Ovary (tissue), 3 donors: ENCODE measurements around the gene SERPINA5.

ENCODE experiments used
- EP300 ChIP-seq: sonication (generic); formaldehyde crosslinking; IDR thresholded peaks from one replicate; pipeline ENCODE4 v1.6.1; 2017; ENCODE audit warnings: antibody characterized with exemption
- POLR2A ChIP-seq: fragments of 450-650 bp; IDR thresholded peaks from one replicate; pipeline ENCODE4 v1.6.1; 2017; ENCODE audit warnings: antibody characterized with exemption, mild to moderate bottlenecking, moderate library complexity
- TF ChIP-seq, protein P1 (sequence below), 3 donors: fragments of 450-650 bp in 2 of 3; fragments of 200-600 bp in 1 of 3; IDR thresholded peaks; one replicate each; pipeline versions ENCODE4 v1.5.1 to v1.8.0; 2016 to 2022; ENCODE audit warnings: antibody characterized with exemption in 3 of 3, mild to moderate bottlenecking in 1 of 3
- donor health status: DM: no; HTN: no; CAD: no.

DNA sequence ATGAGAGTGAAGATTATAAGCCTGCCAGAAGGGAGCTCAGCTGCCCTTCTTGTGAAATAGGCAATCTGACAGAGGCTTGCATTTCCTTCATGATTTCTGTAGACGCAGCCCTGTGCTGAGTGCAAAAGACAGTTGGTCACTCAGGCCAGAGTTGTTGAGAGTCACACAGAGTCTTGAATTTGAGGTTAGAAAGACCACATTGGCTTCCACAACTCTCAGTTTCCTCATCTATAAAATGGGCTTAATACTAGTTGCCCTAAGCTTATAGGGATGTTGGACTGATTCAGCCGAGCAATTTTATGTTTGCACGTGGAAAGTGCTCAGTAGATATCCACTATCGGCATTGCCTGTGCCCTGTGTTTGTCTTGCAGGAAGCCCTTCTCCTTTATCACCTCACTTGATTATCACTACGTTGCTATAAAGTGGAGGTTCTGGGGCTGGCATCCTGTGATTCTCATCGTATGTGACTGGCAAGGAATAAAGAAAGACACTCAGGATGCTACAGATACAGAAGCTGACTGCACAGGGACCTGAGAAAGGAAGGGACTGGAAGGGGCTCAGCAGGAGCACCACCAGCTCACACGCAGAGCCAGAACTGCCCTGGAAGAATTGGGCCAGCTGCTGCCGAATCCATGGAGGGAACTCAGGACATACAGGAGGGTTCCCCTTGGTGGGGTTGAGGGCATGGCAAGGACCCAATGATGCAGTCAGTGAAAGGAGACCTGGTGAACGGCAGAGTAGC lies 39.8 kb upstream of the SERPINA5 start:
- TF ChIP-seq, protein P1, sequence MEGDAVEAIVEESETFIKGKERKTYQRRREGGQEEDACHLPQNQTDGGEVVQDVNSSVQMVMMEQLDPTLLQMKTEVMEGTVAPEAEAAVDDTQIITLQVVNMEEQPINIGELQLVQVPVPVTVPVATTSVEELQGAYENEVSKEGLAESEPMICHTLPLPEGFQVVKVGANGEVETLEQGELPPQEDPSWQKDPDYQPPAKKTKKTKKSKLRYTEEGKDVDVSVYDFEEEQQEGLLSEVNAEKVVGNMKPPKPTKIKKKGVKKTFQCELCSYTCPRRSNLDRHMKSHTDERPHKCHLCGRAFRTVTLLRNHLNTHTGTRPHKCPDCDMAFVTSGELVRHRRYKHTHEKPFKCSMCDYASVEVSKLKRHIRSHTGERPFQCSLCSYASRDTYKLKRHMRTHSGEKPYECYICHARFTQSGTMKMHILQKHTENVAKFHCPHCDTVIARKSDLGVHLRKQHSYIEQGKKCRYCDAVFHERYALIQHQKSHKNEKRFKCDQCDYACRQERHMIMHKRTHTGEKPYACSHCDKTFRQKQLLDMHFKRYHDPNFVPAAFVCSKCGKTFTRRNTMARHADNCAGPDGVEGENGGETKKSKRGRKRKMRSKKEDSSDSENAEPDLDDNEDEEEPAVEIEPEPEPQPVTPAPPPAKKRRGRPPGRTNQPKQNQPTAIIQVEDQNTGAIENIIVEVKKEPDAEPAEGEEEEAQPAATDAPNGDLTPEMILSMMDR (IDR thresholded peaks at IDR 0.05), result no peak
- TF ChIP-seq POLR2A (no peak), EP300 (no peak)
